Measurements from ENCODE around the gene DAAM2. TPM values are rescaled to one million over a fixed set of nuclear protein-coding genes. Genes with fewer than 3 reads are reported as not detected.
A peak's percentile ranks its signal among the peaks of the same experiment; 100 is the strongest.

DAAM2 gene
- total RNA-seq (2022) = not detected in 2 replicates
- Bru-seq, nascent RNA = percentile 1 among the genes with signal in this experiment
- BruChase-seq, experiment 1, labeled RNA remaining after a 2-hour chase = percentile 0 among the genes with signal in this experiment
- percentile 2 among the genes with signal in this experiment for BruChase-seq, experiment 2, labeled RNA remaining after a 6-hour chase
- long read RNA-seq = 0 reads

GRCh38 chr6:39791850-39792539 is at the start of gene DAAM2:
Gene DAAM2 (plus strand): TSS chr6:39792376. CDS start chr6:39856303, 63,927 bp downstream.
- Mint-ChIP-seq H3K9me3 (ENCODE audit: unreplicated experiment) (no peaks in the 10 kb centered on the region), H3K27me3 (ENCODE audit: insufficient read depth, unreplicated experiment) (peaks cover 9% of the 10 kb centered on the region), H3K36me3 (ENCODE audit: insufficient read depth, unreplicated experiment) (no peaks in the 10 kb centered on the region), H3K27ac (ENCODE audit: unreplicated experiment) (no peak within 1 kb of the TSS), H3K4me3 (ENCODE audit: unreplicated experiment) (no peak within 1 kb of the TSS), H3K4me1 (ENCODE audit: low read depth, unreplicated experiment) (no peaks in the 10 kb centered on the region)
- Histone ChIP-seq H3K4me1 (no peaks in the 10 kb centered on the region), H3K9me3 (no peaks in the 10 kb centered on the region), H3K27me3 (replicated peaks; ENCODE audit: control insufficient read depth, insufficient read depth, low read length) (no peaks in the 10 kb centered on the region), H3K4me3 (ENCODE audit: low read depth, low read length) (no peak within 1 kb of the TSS), H3K36me3 (ENCODE audit: control insufficient read depth, insufficient read depth, low read length) (no peaks in the 10 kb centered on the region)
- TF ChIP-seq CTCF (IDR thresholded peaks at IDR 0.05; ENCODE audit: insufficient read depth in 1 of 2, low read depth in 1 of 2, low read length in 1 of 2, severe bottlenecking in 1 of 2, unreplicated experiment in 1 of 2) = no peak
- ChIA-PET CTCF (interaction anchor here (0.6 to 0.7 kb wide), 2 partner anchors 201 to 713 kb away, joined by 3 to 5 read pairs; no protein-coding TSS in a partner anchor), POLR2A (no interaction called here)
- DNase-seq = no peak
- BruUV-seq (replicated peaks) = no TSS peak
- intact Hi-C loops (cut with micrococcal nuclease; ENCODE audit: unreplicated experiment) = no loop called here

- BruUV-seq (replicated peaks) = no TSS peak
- intact Hi-C loops (cut with micrococcal nuclease; ENCODE audit: unreplicated experiment) = no loop called here
- no peaks in the 10 kb centered on the region for H3K4me1 ChIP-seq
- no peak overlapping the region for H3K4me3 ChIP-seq (ENCODE audit: low read depth, low read length)
- no peak overlapping the region for H3K4me3 Mint-ChIP-seq (ENCODE audit: unreplicated experiment)
- no peak for DNase-seq
- ChIA-PET CTCF (no interaction called here), POLR2A (no interaction called here)
- no peaks in the 10 kb centered on the region for H3K36me3 Mint-ChIP-seq (ENCODE audit: insufficient read depth, unreplicated experiment)
- no peaks in the 10 kb centered on the region for H3K9me3 ChIP-seq
- no peak overlapping the region for H3K27ac Mint-ChIP-seq (ENCODE audit: unreplicated experiment)
- H3K9me3 Mint-ChIP-seq (ENCODE audit: unreplicated experiment) = no peaks in the 10 kb centered on the region
- TF ChIP-seq CTCF (IDR thresholded peaks at IDR 0.05; ENCODE audit: insufficient read depth in 1 of 2, low read depth in 1 of 2, low read length in 1 of 2, severe bottlenecking in 1 of 2, unreplicated experiment in 1 of 2) = no peak
- H3K27me3 ChIP-seq (replicated peaks; ENCODE audit: control insufficient read depth, insufficient read depth, low read length) = no peaks in the 10 kb centered on the region
- no peaks in the 10 kb centered on the region for H3K36me3 ChIP-seq (ENCODE audit: control insufficient read depth, insufficient read depth, low read length)
- no peaks in the 10 kb centered on the region for H3K4me1 Mint-ChIP-seq (ENCODE audit: low read depth, unreplicated experiment)
- H3K27me3 Mint-ChIP-seq (ENCODE audit: insufficient read depth, unreplicated experiment) = peaks cover 3% of the 10 kb centered on the region
Observed at GRCh38 chr6:39746795-39747194, 45.4 kb upstream of the DAAM2 start.

GRCh38 chr6:39752835-39753724 is 39.1 kb upstream of the DAAM2 start:
- intact Hi-C loops (cut with micrococcal nuclease; ENCODE audit: unreplicated experiment) = no loop called here
- no peaks in the 10 kb centered on the region for H3K27me3 ChIP-seq (replicated peaks; ENCODE audit: control insufficient read depth, insufficient read depth, low read length)
- POLR2A ChIA-PET = no interaction called here
- DNase-seq = no peak
- no TSS peak for BruUV-seq (replicated peaks)
- no peaks in the 10 kb centered on the region for H3K9me3 ChIP-seq
- no peaks in the 10 kb centered on the region for H3K36me3 ChIP-seq (ENCODE audit: control insufficient read depth, insufficient read depth, low read length)
- no peaks in the 10 kb centered on the region for H3K4me1 Mint-ChIP-seq (ENCODE audit: low read depth, unreplicated experiment)
- no peaks in the 10 kb centered on the region for H3K9me3 Mint-ChIP-seq (ENCODE audit: unreplicated experiment)
- H3K4me1 ChIP-seq = no peaks in the 10 kb centered on the region
- no peak overlapping the region for H3K4me3 ChIP-seq (ENCODE audit: low read depth, low read length)
- no peak overlapping the region for H3K27ac Mint-ChIP-seq (ENCODE audit: unreplicated experiment)
- CTCF ChIA-PET = no interaction called here
- no peak for TF ChIP-seq CTCF (IDR thresholded peaks at IDR 0.05; ENCODE audit: insufficient read depth in 1 of 2, low read depth in 1 of 2, low read length in 1 of 2, severe bottlenecking in 1 of 2, unreplicated experiment in 1 of 2)
- H3K4me3 Mint-ChIP-seq (ENCODE audit: unreplicated experiment) = no peak overlapping the region
- H3K27me3 Mint-ChIP-seq (ENCODE audit: insufficient read depth, unreplicated experiment) = no peaks in the 10 kb centered on the region
- no peaks in the 10 kb centered on the region for H3K36me3 Mint-ChIP-seq (ENCODE audit: insufficient read depth, unreplicated experiment)

Measured in Caco-2 (cell line).